HEK293 (cell line): ENCODE results near the gene PMVK.

ENCODE experiments used
- BCL11B ChIP-seq: fragments of 450-650 bp; formaldehyde crosslinking; IDR thresholded peaks from 2 replicates; pipeline ENCODE4 v1.5.1; 2016; ENCODE audit warnings: low read depth, missing biosample characterization, missing genetic modification characterization
- CTCF ChIP-seq: fragments of 450-650 bp; formaldehyde crosslinking; IDR thresholded peaks from 2 replicates; pipeline ENCODE4 v1.5.1; 2016; ENCODE audit warnings: missing biosample characterization, missing genetic modification characterization
- MZF1 ChIP-seq: fragments of 450-650 bp; formaldehyde crosslinking; IDR thresholded peaks from 2 replicates; pipeline ENCODE4 v1.5.1; 2017; ENCODE audit warnings: missing biosample characterization, missing genetic modification characterization, borderline replicate concordance
- ZBTB44 ChIP-seq: fragments of 450-650 bp; IDR thresholded peaks from 2 replicates; pipeline ENCODE4 v1.5.1; 2018; ENCODE audit warnings: missing biosample characterization, mild to moderate bottlenecking, missing genetic modification characterization
- ZNF274 ChIP-seq, 2 experiments: fragments of 200-500 bp in 1 of 2; fragments of 450-650 bp in 1 of 2; sonication (Bioruptor generic) in 1 of 2; formaldehyde crosslinking in 1 of 2; IDR thresholded peaks; 2 replicates each; pipeline versions ENCODE4 v1.5.1 to v1.6.1; 2014 to 2016; ENCODE audit warnings: borderline replicate concordance in 1 of 2, inconsistent platforms in 1 of 2, low read length in 1 of 2, missing biosample characterization in 1 of 2, missing genetic modification characterization in 1 of 2
- ZNF394 ChIP-seq: fragments of 450-650 bp; formaldehyde crosslinking; IDR thresholded peaks from 2 replicates; pipeline ENCODE4 v1.5.1; 2016; ENCODE audit warnings: missing biosample characterization, missing genetic modification characterization, mild to moderate bottlenecking, moderate library complexity, borderline replicate concordance
- ZNF600 ChIP-seq: fragments of 450-650 bp; formaldehyde crosslinking; IDR thresholded peaks from 2 replicates; pipeline ENCODE4 v1.5.1; 2016; ENCODE audit warnings: missing biosample characterization, missing genetic modification characterization
- ZNF777 ChIP-seq: fragments of 450-650 bp; formaldehyde crosslinking; IDR thresholded peaks from 2 replicates; pipeline ENCODE4 v1.5.1; 2017; ENCODE audit warnings: missing biosample characterization, missing genetic modification characterization, borderline replicate concordance
- ZSCAN16 ChIP-seq: fragments of 450-650 bp; formaldehyde crosslinking; IDR thresholded peaks from 2 replicates; pipeline ENCODE4 v1.5.1; 2016; ENCODE audit warnings: missing biosample characterization, missing genetic modification characterization

- TF ChIP-seq BCL11B (tag by site-specific recombination) = no peak
- no peak for TF ChIP-seq CTCF
- no peak for TF ChIP-seq ZSCAN16 (tag by site-specific recombination)
- no peak for TF ChIP-seq ZBTB44 (tag by site-specific recombination)
- no peak for TF ChIP-seq MZF1 (tag by site-specific recombination)
- TF ChIP-seq ZNF274 (IDR thresholded peaks at IDR 0.05; ENCODE audit: low read length) = no peak
- no peak for TF ChIP-seq ZNF274 (tag by site-specific recombination; IDR thresholded peaks at IDR 0.05; ENCODE audit: borderline replicate concordance)
- TF ChIP-seq ZNF394 (tag by site-specific recombination) = no peak
- TF ChIP-seq ZNF777 (tag by site-specific recombination) = no peak
- TF ChIP-seq ZNF600 = no peak
Observed at GRCh38 chr1:154945962-154946850, 9.7 kb upstream of the PMVK start.
